HG02798 (cell line): ENCODE results near the gene TBX21.

Experiments
- ATAC-seq: cut with Tn5 transposase; IDR thresholded peaks from one replicate; pipeline ENCODE4 v1.9.1; 2021; ENCODE audit warnings: mild to moderate bottlenecking; ENCODE audit not compliant: unreplicated experiment, poor library complexity

The TBX21 gene

DNA sequence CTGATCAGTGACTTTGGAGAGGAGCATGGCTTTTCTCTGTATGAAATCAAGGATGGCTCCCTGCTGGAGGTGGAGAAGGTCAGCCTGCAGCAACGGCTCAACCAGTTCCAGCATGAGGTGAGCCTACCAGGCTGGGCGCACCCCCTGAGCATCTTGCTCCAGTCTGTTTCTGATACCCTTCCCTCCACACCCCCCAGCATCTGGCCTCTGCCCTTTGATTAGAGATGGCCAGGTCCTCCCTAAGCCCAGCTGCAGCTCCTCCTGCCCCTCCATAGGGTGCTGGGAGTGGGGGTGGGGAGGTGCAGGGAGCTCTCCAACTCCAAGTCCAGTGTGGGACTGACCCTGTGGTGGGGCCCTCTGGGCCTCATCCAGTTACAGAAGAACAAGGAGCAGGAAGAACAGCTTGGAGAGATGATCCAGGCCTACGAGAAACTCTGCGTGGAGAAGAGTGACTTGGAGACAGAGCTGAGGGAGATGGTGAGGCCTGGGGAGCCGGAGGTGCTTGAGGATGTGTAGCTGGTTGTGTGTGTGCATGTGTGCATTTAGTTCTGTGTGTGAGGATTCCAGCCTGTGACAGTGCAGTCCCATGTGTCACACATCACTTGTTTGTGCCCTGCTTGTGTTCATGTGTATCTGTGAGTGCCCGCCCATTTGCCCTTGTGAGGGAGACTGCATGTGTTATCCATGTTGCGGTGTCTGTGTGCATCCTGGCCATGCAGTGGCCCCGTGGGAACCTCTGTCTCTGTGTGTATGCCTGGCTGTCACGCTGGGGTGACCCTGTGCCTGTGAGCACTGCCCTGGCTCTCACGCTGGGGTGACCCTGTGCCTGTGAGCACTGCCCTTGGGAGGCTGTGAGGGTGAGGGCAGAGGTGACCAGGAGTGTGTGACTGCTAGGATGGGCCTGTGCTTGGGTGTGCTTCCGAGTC lies 36.1 kb upstream of the TBX21 start:
- ATAC-seq = no peak

DNA sequence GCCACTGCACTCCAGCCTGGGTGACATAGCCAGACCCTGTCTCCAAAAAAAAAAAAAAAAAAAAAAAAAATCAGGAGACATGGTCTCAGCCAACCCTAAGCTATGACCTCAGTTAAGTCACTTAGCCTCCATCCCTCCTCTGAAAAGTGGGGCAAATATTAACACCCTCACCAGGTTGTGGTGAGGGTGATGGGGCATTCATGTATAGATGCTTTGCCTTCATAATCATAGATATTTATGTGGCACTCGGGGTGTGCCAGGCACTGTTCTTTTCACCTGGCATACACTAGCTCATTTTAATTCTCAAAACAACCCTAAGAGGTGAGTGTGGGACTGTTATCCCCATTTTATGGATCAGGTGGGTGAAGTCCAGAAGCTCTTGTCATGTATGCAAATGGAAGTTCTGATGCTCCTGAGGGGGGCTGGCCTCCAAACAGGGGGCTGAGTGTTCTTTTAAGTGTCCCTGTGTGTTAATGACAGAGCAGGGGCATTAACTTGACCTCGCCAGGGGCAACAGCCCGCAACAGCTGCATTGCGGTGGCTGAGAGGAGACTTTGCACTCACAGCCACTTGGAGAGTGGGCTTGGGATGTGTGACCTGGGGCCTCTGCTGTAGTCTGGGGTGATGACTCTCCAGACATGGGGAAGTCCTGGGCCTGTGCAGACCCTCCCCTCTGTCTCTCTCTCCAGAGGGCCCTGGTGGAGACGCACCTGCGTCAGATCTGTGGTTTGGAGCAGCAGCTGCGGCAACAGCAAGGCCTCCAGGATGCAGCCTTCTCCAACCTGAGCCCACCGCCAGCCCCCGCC lies 34.9 kb upstream of the TBX21 start:
- ATAC-seq = no peak

DNA sequence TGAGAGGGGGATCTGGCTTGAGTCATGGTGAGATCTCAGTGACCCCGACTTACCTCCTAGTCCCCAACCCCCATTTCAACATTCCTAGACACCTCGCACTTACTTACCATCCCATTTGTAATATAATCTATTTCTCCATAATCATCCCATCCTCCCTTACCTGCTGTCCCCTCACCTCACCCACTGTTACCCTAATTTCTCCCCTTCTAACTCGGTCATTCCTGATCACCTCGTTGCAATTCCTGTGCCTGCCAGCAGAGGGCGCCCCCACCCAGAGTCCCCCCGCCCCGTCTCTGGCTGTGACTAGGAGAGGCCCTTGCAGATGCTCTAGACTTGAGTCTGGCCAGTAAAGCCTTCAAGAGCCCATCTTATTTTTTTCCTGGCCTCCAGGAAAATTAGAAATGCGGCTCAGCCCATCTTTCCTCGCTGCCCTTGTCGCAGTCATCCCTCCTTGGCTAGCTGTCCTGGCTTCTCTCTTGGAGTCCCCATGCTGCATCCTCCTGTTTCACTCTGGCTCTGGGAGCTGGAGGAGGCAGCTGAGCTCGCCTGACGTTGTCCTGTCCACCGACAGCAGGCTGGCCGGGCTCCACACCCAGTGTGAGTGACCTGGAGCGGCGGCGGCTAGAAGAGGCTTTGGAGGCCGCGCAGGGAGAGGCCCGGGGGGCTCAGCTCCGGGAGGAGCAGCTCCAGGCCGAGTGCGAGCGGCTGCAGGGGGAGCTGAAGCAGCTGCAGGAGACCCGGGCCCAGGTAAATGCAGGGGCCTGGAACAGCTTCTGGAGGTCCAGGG lies 34.1 kb upstream of the TBX21 start:
- ATAC-seq = no peak

DNA sequence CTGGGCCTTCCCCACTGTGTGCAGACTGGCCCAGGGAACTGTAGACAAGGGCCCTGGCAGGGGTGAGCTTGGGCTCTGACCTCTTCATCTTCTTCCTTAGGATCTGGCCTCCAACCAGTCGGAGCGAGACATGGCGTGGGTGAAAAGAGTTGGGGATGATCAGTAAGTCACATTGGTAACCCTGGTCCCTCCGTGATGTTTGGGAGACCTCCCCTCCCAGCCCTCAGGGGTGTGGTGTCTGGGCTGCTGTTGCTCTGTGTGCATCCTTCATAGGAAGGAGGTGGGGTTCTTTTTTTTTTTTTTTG lies 33.5 kb upstream of the TBX21 start:
- no peak for ATAC-seq

DNA sequence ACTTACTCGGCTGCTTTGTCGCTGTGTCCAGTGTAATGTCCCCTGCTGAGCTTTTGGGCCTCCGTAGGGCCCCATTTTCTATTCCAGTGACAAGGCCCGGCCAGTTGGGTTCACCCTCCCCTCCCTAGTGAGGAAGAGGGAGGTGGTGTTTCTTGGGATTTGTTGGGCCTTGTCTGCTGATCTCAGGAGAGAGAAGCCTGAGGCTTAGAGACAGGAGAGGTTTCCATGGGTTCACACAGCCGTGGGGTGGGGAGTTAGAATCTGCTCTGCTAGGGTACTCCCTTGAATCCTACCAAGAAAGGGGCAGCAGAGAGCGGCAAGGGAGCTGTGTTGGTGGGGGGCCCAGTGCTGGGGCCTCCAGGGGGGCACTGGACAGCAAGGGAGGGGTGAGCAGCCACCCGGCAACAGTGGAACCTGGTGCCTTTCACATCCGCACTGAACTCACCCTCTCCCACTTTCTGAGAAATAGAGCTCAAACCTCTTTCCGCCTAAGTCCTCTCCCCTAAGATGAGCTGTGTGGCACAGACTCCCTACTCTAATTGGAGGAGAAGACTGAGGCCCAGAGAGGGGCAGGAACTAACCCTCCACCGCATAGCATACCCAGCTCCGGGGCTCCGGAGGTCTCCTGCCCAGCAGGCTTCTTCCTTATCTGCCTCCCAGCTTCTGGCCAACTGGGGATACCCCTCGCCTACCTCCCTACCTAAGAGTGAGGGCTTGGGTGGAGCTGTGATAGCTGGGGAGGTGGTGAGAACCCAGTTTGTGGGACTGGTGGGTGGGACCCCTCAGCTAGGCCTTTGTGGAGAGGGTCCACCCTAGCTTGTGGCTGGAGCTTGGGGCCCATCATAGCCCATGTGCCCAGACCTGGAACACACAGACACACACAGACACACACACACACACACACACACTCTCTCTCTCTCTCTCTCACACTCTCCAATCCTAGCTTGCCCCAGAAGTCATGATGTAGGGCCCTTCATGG lies 32.3 kb upstream of the TBX21 start:
- ATAC-seq = no peak

DNA sequence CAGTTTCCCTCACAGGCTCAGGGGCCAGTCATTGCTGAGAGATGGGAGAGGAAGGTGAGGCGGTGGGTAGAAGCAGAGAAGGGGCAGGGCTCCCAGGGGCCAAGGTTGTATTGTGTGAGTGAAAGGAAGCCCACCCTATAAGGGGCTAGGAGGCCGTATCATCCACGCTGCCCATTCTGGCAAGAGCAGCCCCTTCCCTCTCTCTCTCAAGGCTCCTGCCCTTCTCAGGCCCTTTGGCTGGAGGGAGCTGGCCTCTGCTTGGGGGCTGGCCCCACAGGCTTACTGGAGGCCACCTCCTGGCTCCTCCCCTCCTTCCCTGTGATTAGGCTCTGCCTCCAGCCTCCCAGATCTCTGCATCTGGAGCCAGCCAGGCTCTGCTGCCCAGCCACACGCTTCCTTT lies 31.4 kb upstream of the TBX21 start:
- ATAC-seq = no peak

DNA sequence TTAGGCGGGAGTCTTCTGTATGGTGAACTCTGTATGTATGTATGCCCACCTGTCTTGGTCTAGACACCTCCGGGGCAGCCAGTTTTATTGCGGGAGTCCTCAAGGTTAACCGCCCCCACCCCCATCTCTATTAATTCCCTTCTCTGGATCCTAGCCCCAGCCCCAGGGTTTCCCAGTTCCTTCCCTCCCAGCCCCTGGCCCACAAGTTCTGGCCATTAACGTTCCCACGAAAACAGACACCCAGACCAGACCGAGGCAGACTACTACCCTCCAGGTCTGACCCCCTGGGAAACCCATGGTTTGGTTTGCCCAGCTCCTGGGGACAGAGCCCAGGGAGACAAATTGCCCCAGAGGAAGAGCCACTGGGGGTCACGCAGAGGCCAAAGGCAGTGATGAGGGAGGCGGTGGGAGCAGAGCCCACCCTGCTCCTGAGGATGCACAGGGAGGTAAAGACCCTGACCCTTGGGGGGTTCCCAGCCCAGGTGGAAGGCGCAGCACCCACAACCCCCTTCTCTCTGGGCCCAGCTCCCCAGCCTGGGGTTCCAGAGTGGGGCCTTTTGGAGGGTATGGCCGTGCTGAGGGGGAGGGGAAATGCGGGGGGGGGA lies 30.5 kb upstream of the TBX21 start:
- no peak for ATAC-seq

DNA sequence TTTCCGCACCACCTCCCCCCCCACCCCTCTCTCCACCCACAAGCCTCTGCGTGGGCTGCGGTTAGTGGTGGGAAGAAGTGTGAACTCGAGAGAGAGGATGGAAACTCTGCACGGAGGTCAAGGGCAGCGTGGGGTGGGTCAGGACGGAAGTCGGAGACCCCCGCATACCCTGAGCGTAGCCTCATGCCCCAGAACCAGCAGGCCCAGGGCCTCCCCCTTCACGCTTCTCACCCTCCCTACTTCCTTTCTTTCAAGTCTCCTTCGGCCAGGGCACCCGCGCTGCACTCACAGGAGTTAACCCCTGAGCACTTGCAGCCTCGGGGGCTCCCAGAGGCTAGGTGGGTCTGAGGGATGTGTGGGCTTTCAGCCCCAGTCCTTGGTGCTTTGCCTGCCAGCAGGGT lies 29.8 kb upstream of the TBX21 start:
- no peak for ATAC-seq

DNA sequence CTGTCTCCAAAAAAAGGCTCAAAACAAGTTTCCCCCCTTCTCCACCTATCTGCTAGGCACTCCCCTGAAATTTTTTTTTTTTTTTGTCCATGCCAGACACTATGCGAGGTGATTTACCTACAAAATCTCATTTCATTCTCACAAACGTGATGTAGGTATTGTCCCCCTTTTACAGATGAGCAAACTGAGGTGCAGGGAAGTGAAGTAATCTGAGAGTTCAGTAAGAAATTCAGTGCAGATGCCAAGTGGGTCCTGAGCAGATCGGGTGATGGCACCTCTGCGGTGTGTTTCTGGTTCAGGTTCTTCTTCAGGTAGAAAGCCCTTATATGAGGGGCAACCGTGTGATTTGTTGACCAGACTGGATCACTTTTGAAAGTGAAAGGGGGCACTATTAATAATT lies 29.4 kb upstream of the TBX21 start:
- ATAC-seq = no peak

DNA sequence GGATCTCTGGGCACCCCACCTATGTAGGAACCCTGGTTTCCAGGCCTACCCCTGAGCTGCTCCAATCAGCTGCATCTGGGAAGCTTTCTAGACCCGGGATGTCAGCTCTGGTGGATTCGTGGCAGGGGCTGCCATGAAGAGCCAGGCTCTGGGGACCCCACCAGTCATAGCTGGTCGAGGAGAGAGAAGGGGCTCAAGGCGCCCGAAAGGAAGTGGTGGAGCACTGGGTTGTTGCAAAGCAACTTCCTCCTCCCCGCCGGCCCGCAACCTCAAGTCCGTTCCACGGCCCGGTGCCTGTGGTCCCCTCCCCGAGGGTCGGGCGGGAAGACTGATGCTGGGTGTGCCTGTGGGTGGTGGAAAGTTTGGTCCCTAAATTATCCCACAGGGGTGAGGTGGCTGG lies 28.9 kb upstream of the TBX21 start:
- ATAC-seq = no peak

DNA sequence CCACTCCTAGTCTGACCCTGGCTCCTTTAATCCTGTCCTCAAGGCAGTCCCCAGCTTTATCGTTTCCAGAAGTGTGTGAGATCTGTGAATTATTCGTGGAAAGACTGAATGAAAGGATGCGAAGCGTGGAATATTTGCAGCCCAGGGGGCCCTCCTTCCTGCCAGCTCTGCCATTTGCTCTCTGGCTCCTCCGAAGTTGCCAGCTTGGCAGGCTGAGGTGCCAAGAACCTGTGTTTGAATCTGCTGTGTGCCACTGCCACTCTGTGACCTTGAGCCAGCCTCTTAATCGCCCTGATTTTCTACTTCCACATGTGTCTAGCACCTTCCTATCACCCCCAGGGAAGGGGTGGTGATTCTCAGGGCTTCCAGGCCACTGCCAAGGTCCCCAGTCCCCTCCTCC lies 28.3 kb upstream of the TBX21 start:
- no peak for ATAC-seq

DNA sequence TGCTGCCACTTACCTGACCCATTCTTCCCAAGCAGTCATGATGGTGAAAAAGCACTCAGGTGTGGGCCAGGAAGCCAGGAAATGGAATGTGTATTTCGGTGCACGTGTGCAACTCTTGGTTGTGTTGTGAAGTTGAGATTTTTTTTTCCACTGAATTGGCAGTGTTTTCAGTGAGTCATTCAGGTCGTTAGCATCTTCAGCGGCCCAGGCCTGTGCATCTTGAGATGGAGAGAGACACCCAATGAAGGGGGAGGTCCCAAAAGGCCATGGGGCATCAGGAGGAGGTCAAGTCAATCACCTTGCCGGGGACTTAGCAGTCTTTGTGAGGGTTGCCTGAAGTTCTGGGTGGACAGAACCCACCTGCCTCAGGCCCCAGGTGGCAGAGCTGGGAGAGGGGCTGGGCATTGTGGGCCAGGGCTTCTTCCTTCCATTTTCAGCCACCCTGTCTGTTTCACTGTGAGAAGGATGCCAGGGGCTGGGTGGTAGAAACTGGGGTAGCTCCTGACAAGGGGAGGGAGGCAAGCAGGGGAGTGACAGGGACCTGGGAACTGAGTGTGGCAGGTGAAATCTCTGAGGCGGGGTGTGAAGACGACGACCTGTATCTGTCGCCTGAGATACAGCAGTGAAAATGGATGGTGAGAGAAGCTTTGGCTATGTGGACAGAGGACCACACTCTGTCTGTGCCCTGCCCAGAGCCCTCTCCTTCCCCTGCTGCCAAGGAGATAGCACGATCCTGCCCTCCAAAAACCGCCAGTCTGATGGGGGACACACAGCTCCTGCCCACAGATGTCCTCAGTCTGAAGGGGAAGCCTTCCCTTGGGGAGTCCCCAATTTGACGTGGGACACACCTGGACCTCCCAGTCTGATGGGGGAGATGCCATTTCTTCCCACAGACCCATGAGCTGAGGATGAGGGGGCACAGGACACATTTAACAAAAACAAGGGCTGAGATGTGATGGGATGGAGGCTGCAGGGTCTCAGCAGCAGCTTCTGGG lies 27.2 kb upstream of the TBX21 start:
- ATAC-seq = no peak

DNA sequence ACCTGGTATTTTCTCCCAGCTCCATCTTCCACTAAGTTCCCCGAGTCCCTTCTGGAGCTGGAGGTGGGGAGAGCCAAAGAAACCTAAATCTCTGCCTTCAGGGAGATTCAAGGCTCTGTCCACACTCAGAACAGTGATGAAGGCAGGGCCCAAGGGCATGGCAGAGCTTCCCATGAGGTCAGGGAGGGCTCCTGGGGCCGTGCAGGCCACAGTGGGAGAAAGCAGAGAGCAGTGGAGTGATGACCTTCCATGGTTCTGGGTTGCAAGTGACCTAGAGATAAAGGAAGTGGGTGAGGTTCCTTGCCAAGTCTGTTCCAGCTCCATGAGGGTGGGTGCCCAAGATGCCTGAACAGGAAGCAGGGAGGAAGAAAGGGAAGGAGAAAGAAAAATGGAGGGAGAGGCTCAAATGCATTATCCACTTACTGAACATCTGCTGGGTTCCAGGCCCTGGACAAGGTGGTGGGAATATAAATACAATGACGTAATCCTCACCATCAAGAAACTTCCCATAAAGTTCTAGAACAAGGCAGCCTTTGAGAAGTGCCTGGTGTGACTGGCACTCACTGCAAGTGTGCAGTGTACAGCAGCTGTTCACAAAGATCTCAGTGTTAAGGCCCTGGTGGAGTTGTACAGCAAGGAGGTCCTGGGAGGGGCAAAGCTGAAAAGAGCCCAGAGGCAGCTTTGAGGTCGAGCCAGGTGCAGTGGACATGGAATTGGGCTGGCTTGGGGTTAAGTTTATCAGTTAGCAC lies 25.8 kb upstream of the TBX21 start:
- ATAC-seq = no peak

DNA sequence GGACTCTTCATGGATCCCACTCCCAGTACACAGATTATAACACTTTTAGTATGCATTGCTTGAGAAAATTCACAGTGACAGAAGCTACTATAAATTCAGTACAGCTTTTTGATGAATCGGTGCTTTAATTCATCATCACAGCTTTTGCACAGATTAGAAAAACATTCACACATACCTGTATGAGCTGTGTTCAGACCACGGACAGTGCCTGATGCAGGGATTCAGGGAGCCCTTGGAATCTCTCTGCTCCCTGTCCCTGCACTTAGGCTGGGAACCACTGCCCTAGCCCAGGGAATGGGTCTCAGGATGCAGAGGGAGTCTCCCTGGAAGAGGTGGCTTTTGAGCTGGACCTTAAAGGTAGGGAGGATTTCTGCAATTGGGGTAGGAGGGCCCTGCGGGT lies 25.2 kb upstream of the TBX21 start:
- ATAC-seq = no peak

DNA sequence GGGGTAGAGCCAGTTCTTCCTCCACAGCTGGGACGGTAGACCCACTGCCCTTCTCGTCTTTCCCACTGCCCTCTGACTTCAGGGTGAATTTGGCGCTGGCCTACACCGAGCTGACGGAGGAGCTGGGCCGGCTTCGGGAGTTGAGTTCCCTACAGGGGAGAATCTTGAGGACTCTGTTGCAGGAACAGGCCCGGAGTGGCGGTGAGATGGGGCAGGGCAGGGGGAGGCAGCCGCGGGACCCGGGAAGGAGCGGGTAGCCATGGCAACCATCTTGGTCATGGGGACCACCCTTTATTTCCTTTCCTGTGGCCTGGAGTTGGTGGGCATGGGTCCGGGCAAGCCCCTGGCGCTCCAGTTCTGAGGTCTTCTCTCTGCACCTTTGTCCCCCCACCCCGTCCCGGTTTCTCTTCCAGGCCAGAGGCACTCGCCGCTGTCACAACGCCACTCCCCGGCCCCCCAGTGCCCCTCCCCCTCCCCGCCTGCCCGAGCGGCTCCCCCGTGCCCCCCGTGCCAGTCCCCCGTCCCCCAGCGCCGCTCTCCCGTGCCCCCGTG lies 24.6 kb upstream of the TBX21 start:
- no peak for ATAC-seq

DNA sequence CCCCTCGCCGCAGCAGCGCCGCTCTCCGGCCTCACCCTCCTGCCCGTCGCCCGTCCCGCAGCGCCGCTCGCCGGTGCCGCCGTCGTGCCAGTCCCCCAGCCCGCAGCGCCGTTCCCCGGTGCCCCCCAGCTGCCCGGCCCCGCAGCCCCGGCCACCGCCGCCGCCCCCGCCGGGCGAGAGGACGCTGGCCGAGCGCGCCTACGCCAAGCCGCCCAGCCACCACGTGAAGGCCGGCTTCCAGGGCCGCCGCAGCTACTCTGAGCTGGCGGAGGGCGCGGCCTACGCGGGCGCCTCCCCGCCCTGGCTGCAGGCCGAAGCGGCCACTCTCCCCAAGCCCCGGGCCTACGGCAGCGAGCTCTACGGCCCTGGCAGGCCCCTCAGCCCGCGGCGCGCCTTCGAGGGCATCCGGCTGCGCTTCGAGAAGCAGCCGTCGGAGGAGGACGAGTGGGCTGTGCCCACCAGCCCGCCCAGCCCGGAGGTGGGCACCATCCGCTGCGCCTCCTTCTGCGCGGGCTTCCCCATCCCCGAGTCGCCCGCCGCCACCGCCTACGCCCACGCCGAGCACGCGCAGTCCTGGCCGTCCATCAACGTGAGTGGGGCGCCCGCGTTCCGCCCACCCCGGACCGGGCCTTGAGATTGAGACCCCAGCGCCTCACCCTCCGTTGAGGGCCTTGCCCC lies 24.0 kb upstream of the TBX21 start:
- no peak for ATAC-seq

DNA sequence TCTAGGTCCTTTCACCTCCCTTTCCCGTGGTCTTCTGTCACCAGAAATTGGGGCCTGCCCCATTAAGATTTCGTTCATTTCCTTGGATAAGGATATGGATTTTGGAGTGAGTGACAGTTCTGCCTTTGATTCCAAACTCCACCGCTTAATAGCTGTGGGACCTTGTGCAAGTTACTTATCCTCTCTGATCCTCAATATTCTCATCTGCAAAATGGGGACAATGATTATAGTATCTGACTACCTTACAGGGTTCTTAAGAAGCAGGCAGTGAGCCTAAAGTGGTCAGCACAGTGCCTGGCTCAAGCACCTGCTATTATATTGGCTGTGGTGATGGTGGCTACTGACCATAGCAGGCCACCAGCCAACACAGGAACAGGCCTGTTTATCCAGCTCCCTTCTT lies 23.4 kb upstream of the TBX21 start:
- no peak for ATAC-seq
